ENCODE data around the gene PRM3. TPM values are rescaled to one million over a fixed set of nuclear protein-coding genes. Genes with fewer than 3 reads are reported as not detected.

The PRM3 gene
- total and polyA plus RNA-seq, 9 donors: not detected

GRCh38 chr16:11249233-11250061 is 24.0 kb downstream of the PRM3 start:
- intact Hi-C loops (cut with DNase I): loop anchor here in 2 of 4 donors (10.0 kb wide), 1 partner anchor 95 kb away; the partner anchor contains the start of gene RMI2 (in 2 of the 2)
- H3K9me3 ChIP-seq: no peaks in the 10 kb centered on the region
- H3K27me3 ChIP-seq: no peaks in the 10 kb centered on the region
- TF ChIP-seq EP300 (IDR thresholded peaks at IDR 0.05) (no peak), POLR2A (IDR thresholded peaks at IDR 0.05) (no peak)
- peaks cover under 1% of the 10 kb centered on the region for H3K4me1 ChIP-seq (ENCODE audit: insufficient read depth)
- H3K4me3 ChIP-seq: no peak overlapping the region
- H3K27ac ChIP-seq: no peak overlapping the region
- no peak for DNase-seq
- no peaks in the 10 kb centered on the region for H3K36me3 ChIP-seq
- WGBS, 3 donors: 87 to 90% (median 89%) methylated on average over 61 to 63 of the region's 63 CpGs

- no peaks in the 10 kb centered on the region for H3K27me3 ChIP-seq
- TF ChIP-seq CTCF (IDR thresholded peaks at IDR 0.05): no peak
- TF ChIP-seq POLR2A (IDR thresholded peaks at IDR 0.05): no peak
- TF ChIP-seq EP300 (IDR thresholded peaks at IDR 0.05): no peak
- H3K36me3 ChIP-seq: no peaks in the 10 kb centered on the region
- H3K4me1 ChIP-seq (ENCODE audit: insufficient read depth): no peaks in the 10 kb centered on the region
- 94 to 95% (median 94%) methylated on average over 8 of the region's 8 CpGs for WGBS, 3 donors
- intact Hi-C loops (cut with DNase I): no loop called here
- H3K4me3 ChIP-seq: no peak overlapping the region
- H3K27ac ChIP-seq: no peak overlapping the region
- no peaks in the 10 kb centered on the region for H3K9me3 ChIP-seq
- DNase-seq: no peak
Observed at GRCh38 chr16:11248133-11248532, 25.3 kb downstream of the PRM3 start.

- H3K36me3 ChIP-seq: no peaks in the 10 kb centered on the region
- DNase-seq: no peak
- no peaks in the 10 kb centered on the region for H3K27me3 ChIP-seq
- no peak overlapping the region for H3K27ac ChIP-seq
- no peak overlapping the region for H3K4me3 ChIP-seq
- H3K4me1 ChIP-seq (ENCODE audit: insufficient read depth): no peaks in the 10 kb centered on the region
- TF ChIP-seq POLR2A (IDR thresholded peaks at IDR 0.05) (no peak), EP300 (IDR thresholded peaks at IDR 0.05) (no peak), CTCF (IDR thresholded peaks at IDR 0.05) (no peak)
- H3K9me3 ChIP-seq: no peaks in the 10 kb centered on the region
- intact Hi-C loops (cut with DNase I): no loop called here
Observed at GRCh38 chr16:11245988-11246387, 27.4 kb downstream of the PRM3 start.

GRCh38 chr16:11245222-11245737 is 28.1 kb downstream of the PRM3 start:
- H3K36me3 ChIP-seq: no peaks in the 10 kb centered on the region
- no peaks in the 10 kb centered on the region for H3K9me3 ChIP-seq
- no peak for TF ChIP-seq CTCF (IDR thresholded peaks at IDR 0.05)
- TF ChIP-seq POLR2A (IDR thresholded peaks at IDR 0.05): no peak
- no peak for TF ChIP-seq EP300 (IDR thresholded peaks at IDR 0.05)
- intact Hi-C loops (cut with DNase I): no loop called here
- no peak overlapping the region for H3K4me3 ChIP-seq
- H3K4me1 ChIP-seq (ENCODE audit: insufficient read depth): no peaks in the 10 kb centered on the region
- DNase-seq: no peak
- WGBS, 3 donors: 79 to 81% (median 81%) methylated on average over 5 of the region's 5 CpGs
- no peaks in the 10 kb centered on the region for H3K27me3 ChIP-seq
- no peak overlapping the region for H3K27ac ChIP-seq

GRCh38 chr16:11242658-11243057 is 30.8 kb downstream of the PRM3 start:
- intact Hi-C loops (cut with DNase I): no loop called here
- TF ChIP-seq CTCF (IDR thresholded peaks at IDR 0.05) (no peak), EP300 (IDR thresholded peaks at IDR 0.05) (no peak), POLR2A (IDR thresholded peaks at IDR 0.05) (no peak)
- Histone ChIP-seq H3K4me3 (no peak overlapping the region), H3K9me3 (no peaks in the 10 kb centered on the region), H3K27ac (no peak overlapping the region), H3K4me1 (ENCODE audit: insufficient read depth) (no peaks in the 10 kb centered on the region), H3K27me3 (no peaks in the 10 kb centered on the region), H3K36me3 (no peaks in the 10 kb centered on the region)
- DNase-seq: no peak
- 56 to 79% (median 70%) methylated on average over 12 of the region's 12 CpGs for WGBS, 3 donors

Measured in ovary (tissue), 9 donors.